Measurements from ENCODE around the gene PTPRJ. TPM values are rescaled to one million over a fixed set of nuclear protein-coding genes. Genes with fewer than 3 reads are reported as not detected.

The PTPRJ gene
- total RNA-seq, 2 donors from 2014 or later = 3.4 to 8.0 TPM

DNA sequence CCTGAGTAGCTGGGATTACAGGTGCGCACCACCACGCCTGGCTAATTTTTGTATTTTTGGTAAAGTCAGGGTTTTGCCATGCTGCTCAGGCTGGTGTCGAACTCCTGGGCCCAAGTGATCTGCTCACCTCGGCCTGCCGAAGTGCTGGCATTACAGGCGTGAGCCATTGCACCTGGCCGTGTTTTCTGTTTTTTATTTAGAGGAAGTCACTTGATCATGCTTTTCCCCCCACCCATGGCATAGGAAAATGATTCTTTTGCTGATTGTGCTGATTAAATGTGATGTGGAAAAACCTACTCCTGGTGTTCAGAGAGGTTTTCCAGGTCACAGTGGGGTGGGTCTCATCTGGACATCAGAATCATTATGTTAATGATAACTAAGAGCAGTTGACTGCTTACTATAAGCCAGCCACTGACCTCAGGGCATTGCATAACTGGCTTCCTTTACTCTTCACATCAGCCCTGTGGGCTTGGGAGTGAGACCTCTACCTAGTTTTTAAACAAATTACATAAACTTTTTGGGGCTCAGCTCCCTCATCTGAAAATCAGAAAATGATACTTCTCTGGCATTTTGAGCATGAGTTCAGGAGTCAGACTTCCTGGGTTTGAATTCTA is 71.0 kb downstream of the PTPRJ start:
- no peaks in the 10 kb centered on the region for H3K9me3 ChIP-seq
- H3K4me1 ChIP-seq = peaks cover 0 to 16% of the 10 kb centered on the region in 2 donors
- TF ChIP-seq, protein P1, sequence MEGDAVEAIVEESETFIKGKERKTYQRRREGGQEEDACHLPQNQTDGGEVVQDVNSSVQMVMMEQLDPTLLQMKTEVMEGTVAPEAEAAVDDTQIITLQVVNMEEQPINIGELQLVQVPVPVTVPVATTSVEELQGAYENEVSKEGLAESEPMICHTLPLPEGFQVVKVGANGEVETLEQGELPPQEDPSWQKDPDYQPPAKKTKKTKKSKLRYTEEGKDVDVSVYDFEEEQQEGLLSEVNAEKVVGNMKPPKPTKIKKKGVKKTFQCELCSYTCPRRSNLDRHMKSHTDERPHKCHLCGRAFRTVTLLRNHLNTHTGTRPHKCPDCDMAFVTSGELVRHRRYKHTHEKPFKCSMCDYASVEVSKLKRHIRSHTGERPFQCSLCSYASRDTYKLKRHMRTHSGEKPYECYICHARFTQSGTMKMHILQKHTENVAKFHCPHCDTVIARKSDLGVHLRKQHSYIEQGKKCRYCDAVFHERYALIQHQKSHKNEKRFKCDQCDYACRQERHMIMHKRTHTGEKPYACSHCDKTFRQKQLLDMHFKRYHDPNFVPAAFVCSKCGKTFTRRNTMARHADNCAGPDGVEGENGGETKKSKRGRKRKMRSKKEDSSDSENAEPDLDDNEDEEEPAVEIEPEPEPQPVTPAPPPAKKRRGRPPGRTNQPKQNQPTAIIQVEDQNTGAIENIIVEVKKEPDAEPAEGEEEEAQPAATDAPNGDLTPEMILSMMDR (IDR thresholded peaks at IDR 0.05) = no peak
- H3K36me3 ChIP-seq = no peaks in the 10 kb centered on the region
- H3K27ac ChIP-seq = no peak overlapping the region
- DNase-seq (ENCODE audit: low spot score) = no peak
- H3K4me3 ChIP-seq = no peak overlapping the region
- H3K27me3 ChIP-seq = no peaks in the 10 kb centered on the region

DNA sequence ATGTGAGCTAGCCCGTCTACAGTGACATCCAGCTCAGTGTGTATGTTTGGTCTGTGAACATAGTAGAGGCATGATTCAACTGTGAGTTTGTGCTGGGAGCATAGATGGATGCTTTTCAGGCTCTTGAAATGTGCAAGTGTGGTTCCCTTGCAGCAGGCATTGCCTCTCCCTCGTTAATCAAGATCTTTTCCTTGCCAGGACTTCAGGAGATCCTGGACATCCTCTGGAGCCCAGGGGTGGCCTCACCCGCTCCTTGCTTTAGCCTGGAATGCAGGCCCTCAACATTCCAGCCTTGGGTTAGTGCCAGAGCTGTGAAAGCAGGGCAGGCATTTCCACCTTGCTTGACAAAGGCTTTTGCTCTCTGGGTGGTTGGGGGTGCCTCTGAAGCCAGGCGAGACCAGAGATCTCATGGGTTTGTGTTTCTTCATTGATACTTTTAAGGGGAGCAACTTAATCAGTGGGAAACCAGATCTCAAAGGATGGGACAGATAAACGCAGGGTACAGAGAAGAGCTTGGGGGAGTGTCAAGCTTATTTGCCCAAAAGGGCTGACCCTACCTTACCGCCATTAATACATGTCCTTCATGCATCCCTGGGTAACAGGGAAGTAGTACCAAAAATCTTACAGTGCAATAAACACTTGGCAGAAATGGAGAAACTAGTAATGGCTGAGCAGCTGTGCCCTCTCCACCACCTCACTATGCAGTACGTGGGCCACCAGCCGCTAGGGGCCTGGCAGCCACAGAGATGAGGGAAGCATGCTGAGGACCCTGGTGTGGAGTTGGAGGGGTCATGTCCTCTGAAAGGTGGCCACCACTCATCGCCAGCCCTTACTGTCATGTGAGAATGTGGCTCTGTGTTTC is 72.1 kb downstream of the PTPRJ start:
- Histone ChIP-seq H3K27ac (no peak overlapping the region), H3K9me3 (no peaks in the 10 kb centered on the region), H3K4me1 (peaks cover 0 to 16% of the 10 kb centered on the region in 2 donors), H3K4me3 (no peak overlapping the region), H3K36me3 (no peaks in the 10 kb centered on the region), H3K27me3 (no peaks in the 10 kb centered on the region)
- TF ChIP-seq, protein P1 (IDR thresholded peaks at IDR 0.05) = no peak
- no peak for DNase-seq (ENCODE audit: low spot score)

DNA sequence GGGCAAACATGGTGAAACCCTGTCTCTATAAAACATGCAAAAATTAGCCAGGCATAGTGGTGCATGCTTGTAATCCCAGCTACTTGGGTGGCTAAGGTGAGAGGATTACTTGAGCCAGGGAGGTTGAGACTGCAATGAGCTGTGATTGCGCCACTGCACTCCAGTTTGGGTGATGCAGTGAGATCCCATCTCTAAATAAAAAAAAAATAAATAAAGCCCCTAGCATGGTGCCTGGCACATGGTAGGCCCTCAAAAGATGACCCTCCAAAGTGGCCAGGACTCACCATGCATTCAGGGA is 74.6 kb downstream of the PTPRJ start:
- H3K9me3 ChIP-seq = no peaks in the 10 kb centered on the region
- no peak overlapping the region for H3K4me3 ChIP-seq
- TF ChIP-seq, protein P1 (IDR thresholded peaks at IDR 0.05) = no peak
- DNase-seq (ENCODE audit: low spot score) = no peak
- no peak overlapping the region for H3K27ac ChIP-seq
- peaks cover 0 to 16% of the 10 kb centered on the region in 2 donors for H3K4me1 ChIP-seq
- H3K27me3 ChIP-seq = no peaks in the 10 kb centered on the region
- H3K36me3 ChIP-seq = no peaks in the 10 kb centered on the region

DNA sequence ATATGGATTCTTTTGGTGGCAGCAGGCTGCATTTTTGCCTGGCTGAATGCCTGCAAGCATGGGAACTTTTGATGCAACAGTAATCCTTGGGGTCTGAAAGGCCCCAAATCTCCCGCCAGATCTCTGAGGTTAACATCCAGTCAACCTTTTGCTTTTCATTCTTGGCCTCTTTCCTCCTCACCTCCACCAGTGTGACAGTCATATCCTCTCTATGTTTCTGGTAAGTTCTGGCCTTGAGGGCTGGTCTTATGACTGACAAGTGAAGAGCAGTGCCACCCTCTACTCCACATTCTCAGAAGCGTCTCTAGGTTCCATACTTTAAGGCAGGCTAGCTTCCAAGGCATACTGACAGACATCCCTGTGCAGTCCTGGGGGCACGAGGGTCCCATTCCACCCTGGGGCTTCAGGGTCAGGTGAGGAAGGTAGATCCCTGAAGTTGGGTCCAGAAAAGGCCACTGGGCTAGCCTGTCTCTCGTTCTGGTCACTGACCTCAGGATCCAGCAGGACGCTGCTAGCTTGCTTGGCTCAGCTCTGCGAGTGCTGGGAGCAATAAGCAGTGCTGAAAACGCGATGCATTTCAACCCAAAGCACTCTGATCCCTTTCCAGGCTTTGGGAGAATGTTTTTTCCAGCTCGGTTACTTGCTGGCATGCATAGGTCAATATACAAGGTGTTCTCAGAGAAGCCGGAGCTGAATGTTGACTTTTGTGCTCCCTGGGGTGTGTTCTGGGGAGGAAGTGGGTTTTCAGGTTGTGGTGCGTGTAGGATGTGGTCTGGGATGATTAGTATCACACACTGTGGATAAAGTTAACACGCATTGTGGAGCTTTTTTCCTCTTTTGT is 75.2 kb downstream of the PTPRJ start:
- Histone ChIP-seq H3K4me1 (peaks cover 0 to 16% of the 10 kb centered on the region in 2 donors), H3K27ac (no peak overlapping the region), H3K9me3 (no peaks in the 10 kb centered on the region), H3K4me3 (no peak overlapping the region), H3K27me3 (no peaks in the 10 kb centered on the region), H3K36me3 (no peaks in the 10 kb centered on the region)
- DNase-seq (ENCODE audit: low spot score) = no peak
- TF ChIP-seq, protein P1 (IDR thresholded peaks at IDR 0.05) = no peak

DNA sequence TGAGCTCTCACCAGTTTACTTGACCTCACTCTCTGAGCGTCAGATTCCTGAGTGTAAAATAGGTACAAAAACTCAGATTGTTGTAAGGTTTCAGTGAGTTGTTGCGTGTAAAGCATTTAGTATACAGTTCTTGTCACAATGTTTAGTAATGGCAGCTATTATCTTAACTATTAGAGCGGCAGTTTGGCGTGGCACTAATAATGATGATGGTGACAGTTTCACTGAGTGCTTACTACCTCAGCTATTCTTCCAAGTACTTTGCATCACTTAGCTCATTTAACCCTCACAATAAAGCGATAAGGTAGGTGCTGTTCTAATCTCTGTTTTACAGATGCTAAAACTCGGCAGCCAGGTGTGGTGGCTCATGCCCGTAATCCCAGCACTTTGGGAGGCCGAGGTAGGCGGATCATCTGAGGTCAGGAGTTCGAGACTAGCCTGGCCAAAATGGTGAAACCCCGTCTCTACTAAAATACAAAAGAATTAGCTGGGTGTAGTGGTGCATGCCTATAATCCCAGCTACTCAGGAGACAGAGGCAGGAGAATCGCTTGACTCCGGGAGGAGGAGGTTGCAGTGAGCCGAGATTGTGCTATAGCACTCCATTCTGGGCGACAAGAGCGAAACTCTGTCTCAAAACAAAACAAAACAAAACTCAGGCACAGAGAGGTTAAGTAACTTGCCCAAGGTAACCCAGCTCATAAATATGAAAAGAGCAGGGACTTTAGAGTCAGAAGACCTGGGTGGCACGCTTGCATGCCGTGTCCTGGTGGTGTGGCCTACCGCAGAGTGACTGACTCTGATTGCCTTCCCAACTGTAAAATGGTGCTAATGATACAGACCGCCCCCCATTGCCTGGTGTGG is 76.2 kb downstream of the PTPRJ start:
- no peak for DNase-seq (ENCODE audit: low spot score)
- TF ChIP-seq, protein P1 (IDR thresholded peaks at IDR 0.05) = no peak
- no peak overlapping the region for H3K27ac ChIP-seq
- H3K36me3 ChIP-seq = no peaks in the 10 kb centered on the region
- no peak overlapping the region for H3K4me3 ChIP-seq
- H3K4me1 ChIP-seq = peaks cover 0 to 16% of the 10 kb centered on the region in 2 donors
- no peaks in the 10 kb centered on the region for H3K27me3 ChIP-seq
- H3K9me3 ChIP-seq = no peaks in the 10 kb centered on the region
